ENCODE results near the gene LSM14B.

DNA sequence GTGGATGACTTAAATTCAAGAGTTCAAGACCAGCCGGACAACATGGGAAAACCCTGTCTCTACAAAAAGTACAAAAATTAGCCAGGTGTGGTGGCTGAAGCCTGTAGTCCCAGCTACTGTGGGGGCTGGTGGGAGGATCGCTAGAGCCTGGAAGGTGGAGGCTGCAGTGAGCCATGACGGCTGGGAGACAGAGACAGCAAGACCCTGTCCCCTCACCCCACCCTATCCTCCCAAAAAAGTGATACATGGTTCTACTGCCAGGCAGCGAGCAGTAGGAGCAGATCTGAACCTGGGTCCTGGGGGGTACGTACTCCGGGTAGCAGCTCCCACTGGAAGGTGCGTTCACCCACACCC, 18.7 kb downstream of the LSM14B start:
- TF ChIP-seq, protein P1, sequence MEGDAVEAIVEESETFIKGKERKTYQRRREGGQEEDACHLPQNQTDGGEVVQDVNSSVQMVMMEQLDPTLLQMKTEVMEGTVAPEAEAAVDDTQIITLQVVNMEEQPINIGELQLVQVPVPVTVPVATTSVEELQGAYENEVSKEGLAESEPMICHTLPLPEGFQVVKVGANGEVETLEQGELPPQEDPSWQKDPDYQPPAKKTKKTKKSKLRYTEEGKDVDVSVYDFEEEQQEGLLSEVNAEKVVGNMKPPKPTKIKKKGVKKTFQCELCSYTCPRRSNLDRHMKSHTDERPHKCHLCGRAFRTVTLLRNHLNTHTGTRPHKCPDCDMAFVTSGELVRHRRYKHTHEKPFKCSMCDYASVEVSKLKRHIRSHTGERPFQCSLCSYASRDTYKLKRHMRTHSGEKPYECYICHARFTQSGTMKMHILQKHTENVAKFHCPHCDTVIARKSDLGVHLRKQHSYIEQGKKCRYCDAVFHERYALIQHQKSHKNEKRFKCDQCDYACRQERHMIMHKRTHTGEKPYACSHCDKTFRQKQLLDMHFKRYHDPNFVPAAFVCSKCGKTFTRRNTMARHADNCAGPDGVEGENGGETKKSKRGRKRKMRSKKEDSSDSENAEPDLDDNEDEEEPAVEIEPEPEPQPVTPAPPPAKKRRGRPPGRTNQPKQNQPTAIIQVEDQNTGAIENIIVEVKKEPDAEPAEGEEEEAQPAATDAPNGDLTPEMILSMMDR (IDR thresholded peaks at IDR 0.05): no peak
- TF ChIP-seq POLR2A (IDR thresholded peaks at IDR 0.05): no peak

All from right lobe of liver (tissue), 4 donors.